Astrocyte (in vitro differentiated cells and primary cell): ENCODE measurements around the gene INIP.

Experiments
- EZH2 ChIP-seq: IDR thresholded peaks from 2 replicates; pipeline ENCODE4 v1.6.1; 2012; ENCODE audit warnings: mild to moderate bottlenecking, low read length, inconsistent platforms; ENCODE audit not compliant: insufficient read depth
- TF ChIP-seq, protein P1 (sequence below): IDR thresholded peaks from 2 replicates; pipeline ENCODE4 v1.5.1; 2011; ENCODE audit warnings: low read depth, mild to moderate bottlenecking, inconsistent platforms, low read length, moderate library complexity; ENCODE audit not compliant: insufficient read depth

DNA sequence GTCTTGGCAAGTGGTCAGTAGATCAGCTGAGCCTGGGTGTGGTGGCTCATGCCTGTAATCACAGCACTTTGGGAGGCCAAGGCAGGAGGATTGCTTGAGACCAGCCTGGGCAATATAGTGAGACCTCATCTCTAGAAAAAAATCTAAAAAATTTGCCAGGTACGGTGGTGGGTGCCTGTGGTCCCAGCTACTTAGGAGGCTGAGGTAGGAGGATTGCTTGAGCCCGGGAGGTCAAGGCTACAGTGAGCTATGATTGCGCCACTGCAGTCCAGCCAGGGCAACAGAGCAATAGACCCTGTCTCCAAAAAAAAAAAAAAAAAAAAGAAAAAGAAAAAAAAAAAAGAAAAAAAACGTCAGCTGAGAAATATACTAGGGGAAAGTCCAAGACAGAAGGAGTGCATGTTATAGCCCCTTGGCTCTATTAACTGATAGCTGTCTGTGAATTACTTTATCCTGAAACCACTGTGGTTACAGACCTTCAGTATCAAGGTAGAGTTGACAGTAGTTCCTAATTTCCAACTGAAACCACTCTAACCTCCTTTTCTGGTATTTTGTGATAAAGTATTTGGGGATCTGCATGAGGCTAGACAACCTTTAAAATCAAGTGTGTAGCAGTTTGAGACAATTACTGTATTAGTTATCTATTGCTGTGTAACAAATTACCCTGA lies 2.3 kb upstream of the INIP start:
- TF ChIP-seq, protein P1, sequence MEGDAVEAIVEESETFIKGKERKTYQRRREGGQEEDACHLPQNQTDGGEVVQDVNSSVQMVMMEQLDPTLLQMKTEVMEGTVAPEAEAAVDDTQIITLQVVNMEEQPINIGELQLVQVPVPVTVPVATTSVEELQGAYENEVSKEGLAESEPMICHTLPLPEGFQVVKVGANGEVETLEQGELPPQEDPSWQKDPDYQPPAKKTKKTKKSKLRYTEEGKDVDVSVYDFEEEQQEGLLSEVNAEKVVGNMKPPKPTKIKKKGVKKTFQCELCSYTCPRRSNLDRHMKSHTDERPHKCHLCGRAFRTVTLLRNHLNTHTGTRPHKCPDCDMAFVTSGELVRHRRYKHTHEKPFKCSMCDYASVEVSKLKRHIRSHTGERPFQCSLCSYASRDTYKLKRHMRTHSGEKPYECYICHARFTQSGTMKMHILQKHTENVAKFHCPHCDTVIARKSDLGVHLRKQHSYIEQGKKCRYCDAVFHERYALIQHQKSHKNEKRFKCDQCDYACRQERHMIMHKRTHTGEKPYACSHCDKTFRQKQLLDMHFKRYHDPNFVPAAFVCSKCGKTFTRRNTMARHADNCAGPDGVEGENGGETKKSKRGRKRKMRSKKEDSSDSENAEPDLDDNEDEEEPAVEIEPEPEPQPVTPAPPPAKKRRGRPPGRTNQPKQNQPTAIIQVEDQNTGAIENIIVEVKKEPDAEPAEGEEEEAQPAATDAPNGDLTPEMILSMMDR = no peak
- TF ChIP-seq EZH2 = no peak
